Measurements from ENCODE around the gene TLR5.

The TLR5 gene

GRCh38 chr1:223183268-223183862 is 40.3 kb upstream of the TLR5 start:
- TF ChIP-seq TOX (CRISPR knock-in tag; IDR thresholded peaks at IDR 0.05; ENCODE audit: borderline replicate concordance) (no peak), CREB5 (CRISPR knock-in tag; IDR thresholded peaks at IDR 0.05; ENCODE audit: low read depth) (no peak), CSRNP3 (CRISPR knock-in tag; IDR thresholded peaks at IDR 0.05) (no peak), ARNTL (CRISPR knock-in tag; IDR thresholded peaks at IDR 0.05; ENCODE audit: borderline replicate concordance, low read depth) (no peak)
- ATAC-seq: no peak

GRCh38 chr1:223180731-223181321 is 37.8 kb upstream of the TLR5 start:
- no peak for TF ChIP-seq POU6F1 (CRISPR knock-in tag; IDR thresholded peaks at IDR 0.05; ENCODE audit: borderline replicate concordance, low read depth)
- TF ChIP-seq ISL1 (CRISPR knock-in tag; IDR thresholded peaks at IDR 0.05): no peak
- no peak for TF ChIP-seq TOX (CRISPR knock-in tag; IDR thresholded peaks at IDR 0.05; ENCODE audit: borderline replicate concordance)
- no peak for TF ChIP-seq ZFP30 (CRISPR knock-in tag; IDR thresholded peaks at IDR 0.05)
- no peak for TF ChIP-seq CSDC2 (CRISPR knock-in tag; IDR thresholded peaks at IDR 0.05)
- TF ChIP-seq ARNTL (CRISPR knock-in tag; IDR thresholded peaks at IDR 0.05; ENCODE audit: borderline replicate concordance, low read depth): no peak
- TF ChIP-seq ESRRG (CRISPR knock-in tag; IDR thresholded peaks at IDR 0.05): no peak
- no peak for TF ChIP-seq CSRNP3 (CRISPR knock-in tag; IDR thresholded peaks at IDR 0.05)
- TF ChIP-seq BACH2 (CRISPR knock-in tag; IDR thresholded peaks at IDR 0.05; ENCODE audit: borderline replicate concordance): no peak
- no peak for TF ChIP-seq GLIS3 (CRISPR knock-in tag; IDR thresholded peaks at IDR 0.05)
- no peak for TF ChIP-seq ZNF8 (CRISPR knock-in tag; IDR thresholded peaks at IDR 0.05)
- TF ChIP-seq SNAI2 (CRISPR knock-in tag; IDR thresholded peaks at IDR 0.05): no peak
- no peak for TF ChIP-seq ZFP3 (CRISPR knock-in tag; IDR thresholded peaks at IDR 0.05)
- TF ChIP-seq ZNF565 (CRISPR knock-in tag; conservative IDR thresholded peaks at IDR 0.05; ENCODE audit: low read depth): no peak
- no peak for TF ChIP-seq ZNF70 (CRISPR knock-in tag; IDR thresholded peaks at IDR 0.05)
- TF ChIP-seq PATZ1 (CRISPR knock-in tag; IDR thresholded peaks at IDR 0.05; ENCODE audit: borderline replicate concordance): no peak
- no peak for TF ChIP-seq TSHZ2 (CRISPR knock-in tag; IDR thresholded peaks at IDR 0.05)
- no peak for TF ChIP-seq PPARA (CRISPR knock-in tag; IDR thresholded peaks at IDR 0.05; ENCODE audit: borderline replicate concordance)
- no peak for TF ChIP-seq ZC3H10 (CRISPR knock-in tag; IDR thresholded peaks at IDR 0.05)
- no peak for TF ChIP-seq TCF4 (CRISPR knock-in tag; IDR thresholded peaks at IDR 0.05; ENCODE audit: borderline replicate concordance)
- no peak for ATAC-seq
